HG02642 (cell line): Measurements from ENCODE around the gene FBXL7.

Experiments
- ATAC-seq: cut with Tn5 transposase; IDR thresholded peaks from one replicate; pipeline ENCODE4 v1.9.1; 2021; ENCODE audit warnings: mild to moderate bottlenecking; ENCODE audit not compliant: unreplicated experiment, poor library complexity

The FBXL7 gene

GRCh38 chr5:15609076-15609725, 109.2 kb downstream of the FBXL7 start:
- ATAC-seq, result no peak

- ATAC-seq, result no peak
Observed at GRCh38 chr5:15610216-15610615, 110.2 kb downstream of the FBXL7 start.

- no peak for ATAC-seq
Observed at GRCh38 chr5:15611008-15611407, 111.0 kb downstream of the FBXL7 start.

- ATAC-seq, result no peak
Observed at GRCh38 chr5:15612915-15613635, 113.1 kb downstream of the FBXL7 start.

GRCh38 chr5:15614679-15615078, 114.7 kb downstream of the FBXL7 start:
- no peak for ATAC-seq

- ATAC-seq, result no peak
Observed at GRCh38 chr5:15615859-15616258, 115.9 kb downstream of the FBXL7 start.

- no peak for ATAC-seq
Observed at GRCh38 chr5:15618938-15619337, 119.0 kb downstream of the FBXL7 start.

GRCh38 chr5:15620501-15620900, 120.5 kb downstream of the FBXL7 start:
- ATAC-seq, result no peak

- ATAC-seq, result no peak
Observed at GRCh38 chr5:15621094-15621493, 121.1 kb downstream of the FBXL7 start.

- no peak for ATAC-seq
Observed at GRCh38 chr5:15623794-15624193, 123.8 kb downstream of the FBXL7 start.

GRCh38 chr5:15627109-15627508, 127.1 kb downstream of the FBXL7 start:
- ATAC-seq, result no peak

- no peak for ATAC-seq
Observed at GRCh38 chr5:15627647-15628046, 127.7 kb downstream of the FBXL7 start.

- no peak for ATAC-seq
Observed at GRCh38 chr5:15630441-15630840, 130.5 kb downstream of the FBXL7 start.

- no peak for ATAC-seq
Observed at GRCh38 chr5:15634591-15635288, 134.8 kb downstream of the FBXL7 start.

- ATAC-seq, result no peak
Observed at GRCh38 chr5:15635289-15635616, 135.3 kb downstream of the FBXL7 start.

- no peak for ATAC-seq
Observed at GRCh38 chr5:15637345-15637744, 137.4 kb downstream of the FBXL7 start.

GRCh38 chr5:15637886-15638285, 137.9 kb downstream of the FBXL7 start:
- ATAC-seq, result no peak

- no peak for ATAC-seq
Observed at GRCh38 chr5:15638296-15638695, 138.3 kb downstream of the FBXL7 start.

GRCh38 chr5:15639288-15639687, 139.3 kb downstream of the FBXL7 start:
- ATAC-seq, result no peak

- no peak for ATAC-seq
Observed at GRCh38 chr5:15640116-15640515, 140.1 kb downstream of the FBXL7 start.

- ATAC-seq, result no peak
Observed at GRCh38 chr5:15643731-15644130, 143.8 kb downstream of the FBXL7 start.
